PC-3 (cell line): ENCODE measurements around the gene ZBTB40. TPM values are rescaled to one million over a fixed set of nuclear protein-coding genes. Genes with fewer than 3 reads are reported as not detected.

Experiments used
- ATAC-seq: fragments of 200-7000 bp; cut with Tn5 transposase; 2 replicates; pipeline ENCODE4 v1.9.1; 2020; ENCODE audit warnings: mild to moderate bottlenecking, moderate library complexity
- BruUV-seq: library from RNA; stranded (reverse); fragments of 400-500 nt; replicated peaks from 2 replicates; lab custom pipeline; 2021; lab: Mats Ljungman, UMichigan
- CTCF ChIA-PET: fragments of 300-600 bp; sonication (Branson Sonifier 250); formaldehyde crosslinking; loops from one replicate; lab custom pipeline; 2022; ENCODE audit warnings: antibody characterized with exemption; lab: Charles Lee
- POLR2A ChIA-PET: fragments of 300-600 bp; sonication (Branson Sonifier 250); formaldehyde crosslinking; loops from one replicate; lab custom pipeline; 2022; ENCODE audit warnings: antibody characterized with exemption; ENCODE audit not compliant: unreplicated experiment; lab: Charles Lee
- DNase-seq: peaks from one replicate; pipeline ENCODE4 v3.0.0-alpha.2; 2015
- H2AFZ ChIP-seq: fragments of 300-600 bp; sonication (generic); 2 replicates; pipeline ENCODE4 v1.6.0; 2016; ENCODE audit warnings: antibody characterized with exemption, low read length
- H3F3A ChIP-seq: fragments of 300-600 bp; sonication (generic); one replicate; pipeline ENCODE4 v1.6.0; 2017; ENCODE audit warnings: antibody characterized with exemption, low read length, control low read depth, mild to moderate bottlenecking; ENCODE audit not compliant: unreplicated experiment
- H3K27ac ChIP-seq: fragments of 300-600 bp; sonication (generic); 2 replicates; pipeline ENCODE4 v1.5.1; 2016; ENCODE audit warnings: mild to moderate bottlenecking, low read length
- H3K27me3 ChIP-seq: fragments of 300-600 bp; sonication (generic); 2 replicates; pipeline ENCODE4 v1.6.1; 2016; ENCODE audit warnings: low read length, mixed read lengths
- H3K36me3 ChIP-seq: fragments of 300-600 bp; sonication (generic); 2 replicates; pipeline ENCODE4 v1.6.1; 2016; ENCODE audit warnings: low read depth, mixed run types, low read length, mixed read lengths
- H3K4me1 ChIP-seq: fragments of 300-600 bp; sonication (generic); 2 replicates; pipeline ENCODE4 v1.5.1; 2016; ENCODE audit warnings: low read length; ENCODE audit not compliant: insufficient read depth
- H3K4me2 ChIP-seq: fragments of 300-600 bp; sonication (generic); 2 replicates; pipeline ENCODE4 v1.6.0; 2016; ENCODE audit warnings: low read length
- H3K4me3 ChIP-seq: fragments of 300-600 bp; sonication (generic); 2 replicates; pipeline ENCODE4 v1.5.1; 2016; ENCODE audit warnings: mild to moderate bottlenecking, low read length, mixed read lengths
- H3K79me2 ChIP-seq: fragments of 300-600 bp; sonication (generic); 2 replicates; pipeline ENCODE4 v1.6.1; 2017; ENCODE audit warnings: low read length, mixed read lengths
- H3K9ac ChIP-seq: fragments of 300-600 bp; sonication (generic); 2 replicates; pipeline ENCODE4 v1.6.0; 2016; ENCODE audit warnings: mild to moderate bottlenecking, low read length
- H3K9me2 ChIP-seq: fragments of 300-600 bp; sonication (generic); replicated peaks from 2 replicates; pipeline ENCODE4 v1.6.1; 2016; ENCODE audit warnings: mixed run types, low read length, mixed read lengths
- H3K9me3 ChIP-seq: fragments of 300-600 bp; sonication (generic); 2 replicates; pipeline ENCODE4 v1.6.1; 2016; ENCODE audit warnings: low read length, mixed read lengths
- H4K20me1 ChIP-seq: fragments of 300-600 bp; sonication (generic); 2 replicates; pipeline ENCODE4 v1.6.1; 2016; ENCODE audit warnings: low read length, mixed read lengths
- EZH2 ChIP-seq: fragments of 300-600 bp; sonication (generic); IDR thresholded peaks from one replicate; pipeline ENCODE4 v1.6.1; 2017; ENCODE audit warnings: antibody characterized with exemption, mild to moderate bottlenecking, low read length; ENCODE audit not compliant: unreplicated experiment
- EZH2phosphoT487 ChIP-seq: fragments of 300-600 bp; sonication (generic); IDR thresholded peaks from 2 replicates; pipeline ENCODE4 v1.6.1; 2018; ENCODE audit warnings: mild to moderate bottlenecking, antibody characterized with exemption, low read length, borderline replicate concordance
- intact Hi-C: fragments of 100-400 bp; cut with micrococcal nuclease; formaldehyde crosslinking; loops from 2 replicates; pipeline ENCODE4 v1.9.0; 2023
- total RNA-seq: library from RNA; depleted of rRNA; stranded (reverse); fragments of >200 nt; gene quantifications from 2 replicates; pipeline ENCODE4 v1.2.3, GENCODE V29; 2014
- TF ChIP-seq, protein P1 (sequence below): fragments of 300-600 bp; sonication (generic); conservative IDR thresholded peaks from 2 replicates; pipeline ENCODE4 v1.5.1; 2017; ENCODE audit warnings: antibody characterized with exemption, low read depth, mild to moderate bottlenecking, low read length

The ZBTB40 gene
- total RNA-seq, 1 experiment from 2014 or later: 20.2 TPM

DNA sequence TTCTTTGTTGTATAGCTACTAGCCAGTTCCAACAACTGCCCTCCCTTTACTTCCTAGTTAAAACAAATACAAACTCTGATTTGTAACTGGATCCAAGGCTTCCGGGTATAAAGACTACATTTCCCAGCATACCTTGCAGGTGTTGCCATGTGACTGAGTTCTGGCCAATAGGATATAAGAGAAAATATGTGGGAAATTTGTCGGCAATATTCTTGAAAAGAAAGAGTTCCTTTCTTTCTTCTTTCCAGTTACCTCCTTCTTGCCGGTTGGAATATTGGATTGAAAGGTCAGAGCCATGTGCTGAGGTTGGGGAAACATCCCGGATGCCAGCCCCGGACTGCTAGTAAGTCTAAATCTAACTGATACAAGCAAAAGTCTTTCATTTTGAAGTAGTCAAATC lies 23.0 kb upstream of the ZBTB40 start:
- Histone ChIP-seq H3K36me3 (no peaks in the 10 kb centered on the region), H3K9ac (no peak overlapping the region), H3K4me3 (peak overlapping the region; percentile 57), H3K27me3 (no peaks in the 10 kb centered on the region), H2AFZ (peak overlapping the region; percentile 94), H3K4me1 (no peaks in the 10 kb centered on the region), H3K79me2 (no peaks in the 10 kb centered on the region), H4K20me1 (no peaks in the 10 kb centered on the region), H3K9me2 (no peaks in the 10 kb centered on the region), H3F3A (no peaks in the 10 kb centered on the region), H3K27ac (no peak overlapping the region), H3K9me3 (no peaks in the 10 kb centered on the region), H3K4me2 (peak overlapping the region; percentile 78)
- TF ChIP-seq, protein P1, sequence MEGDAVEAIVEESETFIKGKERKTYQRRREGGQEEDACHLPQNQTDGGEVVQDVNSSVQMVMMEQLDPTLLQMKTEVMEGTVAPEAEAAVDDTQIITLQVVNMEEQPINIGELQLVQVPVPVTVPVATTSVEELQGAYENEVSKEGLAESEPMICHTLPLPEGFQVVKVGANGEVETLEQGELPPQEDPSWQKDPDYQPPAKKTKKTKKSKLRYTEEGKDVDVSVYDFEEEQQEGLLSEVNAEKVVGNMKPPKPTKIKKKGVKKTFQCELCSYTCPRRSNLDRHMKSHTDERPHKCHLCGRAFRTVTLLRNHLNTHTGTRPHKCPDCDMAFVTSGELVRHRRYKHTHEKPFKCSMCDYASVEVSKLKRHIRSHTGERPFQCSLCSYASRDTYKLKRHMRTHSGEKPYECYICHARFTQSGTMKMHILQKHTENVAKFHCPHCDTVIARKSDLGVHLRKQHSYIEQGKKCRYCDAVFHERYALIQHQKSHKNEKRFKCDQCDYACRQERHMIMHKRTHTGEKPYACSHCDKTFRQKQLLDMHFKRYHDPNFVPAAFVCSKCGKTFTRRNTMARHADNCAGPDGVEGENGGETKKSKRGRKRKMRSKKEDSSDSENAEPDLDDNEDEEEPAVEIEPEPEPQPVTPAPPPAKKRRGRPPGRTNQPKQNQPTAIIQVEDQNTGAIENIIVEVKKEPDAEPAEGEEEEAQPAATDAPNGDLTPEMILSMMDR: no peak
- TF ChIP-seq EZH2: no peak
- no peak for TF ChIP-seq EZH2phosphoT487
- ChIA-PET POLR2A (no interaction called here), CTCF (no interaction called here)
- 0 out of 2 replicates have a peak, but pooled peaks have one; percentile 42 for ATAC-seq
- BruUV-seq: no TSS peak
- intact Hi-C loops: loop anchor here (10.0 kb wide), 1 partner anchor 506 kb away; no protein-coding TSS in a partner anchor
- DNase-seq: peak; percentile 70

DNA sequence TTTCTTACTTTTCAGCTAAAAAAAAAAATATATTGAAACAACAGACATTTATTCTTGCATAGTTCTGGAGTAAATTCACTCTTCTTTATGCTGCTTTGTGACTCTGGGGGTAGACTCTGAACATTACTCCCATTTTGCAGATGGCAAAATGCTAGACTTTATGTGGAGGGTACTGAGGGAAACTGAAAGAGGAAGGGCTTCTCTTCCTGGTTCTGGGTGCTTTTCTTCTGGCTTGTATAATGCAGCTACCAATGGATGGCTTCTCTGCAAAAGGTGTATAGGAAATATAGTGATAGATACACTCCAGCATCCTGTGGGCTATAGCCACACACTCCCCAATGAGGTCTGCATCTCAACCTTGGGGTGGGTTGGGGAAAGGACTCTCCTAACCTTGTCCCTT lies 19.7 kb upstream of the ZBTB40 start:
- Histone ChIP-seq H3K4me2 (no peak overlapping the region), H3F3A (no peaks in the 10 kb centered on the region), H3K36me3 (no peaks in the 10 kb centered on the region), H3K4me3 (no peak overlapping the region), H4K20me1 (no peaks in the 10 kb centered on the region), H3K27ac (no peak overlapping the region), H3K27me3 (no peaks in the 10 kb centered on the region), H3K9me3 (no peaks in the 10 kb centered on the region), H3K9me2 (no peaks in the 10 kb centered on the region), H2AFZ (no peak overlapping the region), H3K9ac (no peak overlapping the region), H3K79me2 (no peaks in the 10 kb centered on the region), H3K4me1 (no peaks in the 10 kb centered on the region)
- TF ChIP-seq, protein P1: no peak
- TF ChIP-seq EZH2: no peak
- ATAC-seq (no peak), DNase-seq (no peak)
- ChIA-PET POLR2A (interaction anchor here (0.6 kb wide), 1 partner anchor 513 kb away, joined by 4 read pairs; no protein-coding TSS in a partner anchor), CTCF (no interaction called here)
- intact Hi-C loops: no loop called here
- no TSS peak for BruUV-seq

DNA sequence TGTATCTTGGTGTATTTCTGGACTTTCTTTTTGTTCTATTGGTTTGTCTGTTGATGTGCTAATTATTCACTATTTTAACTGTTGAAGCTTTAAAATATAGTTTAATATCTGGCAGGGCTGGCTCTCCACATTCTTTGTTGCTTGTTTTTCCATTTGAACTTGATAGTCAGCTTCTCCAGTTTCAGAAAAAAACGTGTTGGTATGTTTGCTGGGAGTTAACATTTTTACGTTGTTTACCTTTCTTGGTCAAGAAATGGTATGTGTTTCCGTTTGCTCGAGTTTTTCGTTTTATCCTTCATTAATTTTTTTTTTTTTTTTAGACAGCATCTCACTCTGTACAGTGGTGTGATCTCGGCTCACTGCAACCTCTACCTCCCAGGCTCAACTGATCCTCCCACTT lies 16.9 kb upstream of the ZBTB40 start:
- no peak for ATAC-seq
- Histone ChIP-seq H3K27ac (no peak overlapping the region), H3K4me2 (peak overlapping the region; percentile 17; the same call in 1 of the 2 replicates), H3K79me2 (no peaks in the 10 kb centered on the region), H3F3A (no peaks in the 10 kb centered on the region), H3K4me3 (no peak overlapping the region), H3K27me3 (no peaks in the 10 kb centered on the region), H3K4me1 (no peaks in the 10 kb centered on the region), H4K20me1 (no peaks in the 10 kb centered on the region), H3K9me2 (no peaks in the 10 kb centered on the region), H3K9me3 (no peaks in the 10 kb centered on the region), H3K9ac (no peak overlapping the region), H3K36me3 (no peaks in the 10 kb centered on the region), H2AFZ (no peak overlapping the region)
- TF ChIP-seq, protein P1: no peak
- TF ChIP-seq EZH2phosphoT487: no peak
- no peak for TF ChIP-seq EZH2
- BruUV-seq: no TSS peak
- ChIA-PET CTCF (no interaction called here), POLR2A (no interaction called here)
- intact Hi-C loops: no loop called here
- DNase-seq: no peak
